ENCODE measurements around the gene TUB. TPM values are rescaled to one million over a fixed set of nuclear protein-coding genes. Genes with fewer than 3 reads are reported as not detected.

The TUB gene
- total RNA-seq, 1 donor from 2014 or later, result 2.8 TPM

GRCh38 chr11:8093931-8094575 is 13.0 kb downstream of the TUB start:
- Mint-ChIP-seq H3K27ac (ENCODE audit: unreplicated experiment) (no peak overlapping the region), H3K4me1 (ENCODE audit: low read depth, unreplicated experiment) (peaks cover 7% of the 10 kb centered on the region), H3K27me3 (ENCODE audit: unreplicated experiment) (peaks cover 18% of the 10 kb centered on the region), H3K4me3 (ENCODE audit: unreplicated experiment) (no peak overlapping the region), H3K36me3 (ENCODE audit: unreplicated experiment) (peaks cover 5% of the 10 kb centered on the region), H3K9me3 (ENCODE audit: unreplicated experiment) (peaks cover 9% of the 10 kb centered on the region)
- no peak for DNase-seq
- TF ChIP-seq CTCF (IDR thresholded peaks at IDR 0.05; ENCODE audit: partially characterized antibody, unreplicated experiment), result no peak

- peaks cover 9% of the 10 kb centered on the region for H3K9me3 Mint-ChIP-seq (ENCODE audit: unreplicated experiment)
- no peak overlapping the region for H3K27ac Mint-ChIP-seq (ENCODE audit: unreplicated experiment)
- no peak overlapping the region for H3K4me3 Mint-ChIP-seq (ENCODE audit: unreplicated experiment)
- H3K36me3 Mint-ChIP-seq (ENCODE audit: unreplicated experiment), result peaks cover 5% of the 10 kb centered on the region
- no peak for TF ChIP-seq CTCF (IDR thresholded peaks at IDR 0.05; ENCODE audit: partially characterized antibody, unreplicated experiment)
- DNase-seq, result no peak
- peaks cover 7% of the 10 kb centered on the region for H3K4me1 Mint-ChIP-seq (ENCODE audit: low read depth, unreplicated experiment)
- H3K27me3 Mint-ChIP-seq (ENCODE audit: unreplicated experiment), result peaks cover 18% of the 10 kb centered on the region
These were observed 13.6 kb downstream of the TUB start for GRCh38 chr11:8094656-8095055.

GRCh38 chr11:8095371-8095770 is 14.4 kb downstream of the TUB start:
- Mint-ChIP-seq H3K36me3 (ENCODE audit: unreplicated experiment) (peaks cover 5% of the 10 kb centered on the region), H3K27me3 (ENCODE audit: unreplicated experiment) (peaks cover 18% of the 10 kb centered on the region), H3K4me3 (ENCODE audit: unreplicated experiment) (no peak overlapping the region), H3K9me3 (ENCODE audit: unreplicated experiment) (peaks cover 9% of the 10 kb centered on the region), H3K27ac (ENCODE audit: unreplicated experiment) (no peak overlapping the region), H3K4me1 (ENCODE audit: low read depth, unreplicated experiment) (peaks cover 7% of the 10 kb centered on the region)
- no peak for TF ChIP-seq CTCF (IDR thresholded peaks at IDR 0.05; ENCODE audit: partially characterized antibody, unreplicated experiment)
- DNase-seq, result no peak

GRCh38 chr11:8095806-8096522 is 15.0 kb downstream of the TUB start:
- Mint-ChIP-seq H3K36me3 (ENCODE audit: unreplicated experiment) (peaks cover 5% of the 10 kb centered on the region), H3K4me1 (ENCODE audit: low read depth, unreplicated experiment) (peaks cover 7% of the 10 kb centered on the region), H3K27me3 (ENCODE audit: unreplicated experiment) (peaks cover 20% of the 10 kb centered on the region), H3K9me3 (ENCODE audit: unreplicated experiment) (peaks cover 7% of the 10 kb centered on the region), H3K4me3 (ENCODE audit: unreplicated experiment) (no peak overlapping the region), H3K27ac (ENCODE audit: unreplicated experiment) (no peak overlapping the region)
- TF ChIP-seq CTCF (IDR thresholded peaks at IDR 0.05; ENCODE audit: partially characterized antibody, unreplicated experiment), result no peak
- DNase-seq, result no peak

GRCh38 chr11:8096575-8096974 is 15.6 kb downstream of the TUB start:
- Mint-ChIP-seq H3K36me3 (ENCODE audit: unreplicated experiment) (peaks cover 9% of the 10 kb centered on the region), H3K27me3 (ENCODE audit: unreplicated experiment) (peaks cover 22% of the 10 kb centered on the region), H3K9me3 (ENCODE audit: unreplicated experiment) (peaks cover 7% of the 10 kb centered on the region), H3K4me1 (ENCODE audit: low read depth, unreplicated experiment) (peaks cover 7% of the 10 kb centered on the region), H3K4me3 (ENCODE audit: unreplicated experiment) (no peak overlapping the region), H3K27ac (ENCODE audit: unreplicated experiment) (no peak overlapping the region)
- no peak for TF ChIP-seq CTCF (IDR thresholded peaks at IDR 0.05; ENCODE audit: partially characterized antibody, unreplicated experiment)
- no peak for DNase-seq

All from glutamatergic neuron (in vitro differentiated cells).